Liver (tissue), 9 donors: ENCODE results near the gene ARID4B. TPM values are rescaled to one million over a fixed set of nuclear protein-coding genes. Genes with fewer than 3 reads are reported as not detected.

Experiments
- DNase-seq: peaks from one replicate; pipeline ENCODE4 v3.0.0-alpha.2; 2017; ENCODE audit warnings: low spot score
- H3K27ac ChIP-seq, 2 donors: one replicate each; pipeline ENCODE4 v1.7.0; 2013; ENCODE audit warnings: inconsistent platforms in 2 of 2, low read length in 2 of 2, control low read depth in 1 of 2, low read depth in 1 of 2, mild to moderate bottlenecking in 1 of 2
- H3K27me3 ChIP-seq, 4 donors: one replicate each; pipeline versions ENCODE4 v1.6.1 to v1.7.0; 2013; ENCODE audit warnings: low read length in 3 of 4, inconsistent platforms in 1 of 4, mild to moderate bottlenecking in 1 of 4, moderate library complexity in 1 of 4; ENCODE audit not compliant: control insufficient read depth in 4 of 4, insufficient read depth in 4 of 4
- H3K36me3 ChIP-seq, 4 donors: one replicate each; pipeline versions ENCODE4 v1.6.1 to v1.7.0; 2013; ENCODE audit warnings: low read length in 3 of 4, mild to moderate bottlenecking in 3 of 4, low read depth in 1 of 4, moderate library complexity in 1 of 4; ENCODE audit not compliant: control insufficient read depth in 4 of 4, insufficient read depth in 3 of 4
- H3K4me1 ChIP-seq, 4 donors: one replicate each; pipeline versions ENCODE4 v1.6.1 to v1.7.0; 2013; ENCODE audit warnings: low read length in 3 of 4, mild to moderate bottlenecking in 3 of 4, moderate library complexity in 1 of 4; ENCODE audit not compliant: control insufficient read depth in 4 of 4, insufficient read depth in 4 of 4
- H3K4me3 ChIP-seq, 3 donors: one replicate each; pipeline versions ENCODE4 v1.6.1 to v1.7.0; 2013; ENCODE audit warnings: low read length in 3 of 3, control low read depth in 1 of 3, low read depth in 1 of 3, mild to moderate bottlenecking in 1 of 3
- H3K9ac ChIP-seq, 2 donors: one replicate each; pipeline ENCODE4 v1.7.0; 2013; ENCODE audit warnings: low read length in 2 of 2, mild to moderate bottlenecking in 2 of 2, moderate library complexity in 2 of 2, control low read depth in 1 of 2, low read depth in 1 of 2
- H3K9me3 ChIP-seq, 4 donors: one replicate each; pipeline versions ENCODE4 v1.6.1 to v1.7.0; 2013; ENCODE audit warnings: low read length in 3 of 4; ENCODE audit not compliant: control insufficient read depth in 4 of 4
- ATF3 ChIP-seq: IDR thresholded peaks from 2 replicates; pipeline ENCODE4 v1.6.1; 2016; ENCODE audit warnings: antibody characterized with exemption
- CTCF ChIP-seq: fragments of 150-350 bp; IDR thresholded peaks from 2 replicates; pipeline ENCODE4 v1.5.1; 2017; ENCODE audit warnings: improper control_type of control experiment, low read depth, low read length; ENCODE audit not compliant: missing input control
- EGR1 ChIP-seq, 2 donors: IDR thresholded peaks; 2 replicates each; pipeline ENCODE4 v1.6.1; 2016 to 2018; ENCODE audit warnings: antibody characterized with exemption in 2 of 2, low read depth in 2 of 2
- FOXA1 ChIP-seq: IDR thresholded peaks from 2 replicates; pipeline ENCODE4 v1.6.1; 2016; ENCODE audit warnings: antibody characterized with exemption
- FOXA2 ChIP-seq: IDR thresholded peaks from 2 replicates; pipeline ENCODE4 v1.6.1; 2016; ENCODE audit warnings: antibody characterized with exemption
- GABPA ChIP-seq, 2 donors: IDR thresholded peaks in 1 of 2; conservative IDR thresholded peaks in 1 of 2; 2 replicates each; pipeline ENCODE4 v1.6.1; 2016; ENCODE audit warnings: antibody characterized with exemption in 2 of 2, mild to moderate bottlenecking in 1 of 2, moderate library complexity in 1 of 2
- HNF4A ChIP-seq, 2 donors: conservative IDR thresholded peaks; 2 replicates each; pipeline ENCODE4 v1.6.1; 2016; ENCODE audit warnings: antibody characterized with exemption in 2 of 2, mild to moderate bottlenecking in 2 of 2
- HNF4G ChIP-seq: IDR thresholded peaks from 2 replicates; pipeline ENCODE4 v1.6.1; 2016; ENCODE audit warnings: antibody characterized with exemption
- JUND ChIP-seq, 2 donors: IDR thresholded peaks; 2 replicates each; pipeline ENCODE4 v1.6.1; 2016; ENCODE audit warnings: antibody characterized with exemption in 2 of 2
- MAX ChIP-seq: IDR thresholded peaks from 2 replicates; pipeline ENCODE4 v1.6.1; 2016; ENCODE audit warnings: antibody characterized with exemption
- NR2F2 ChIP-seq: IDR thresholded peaks from 2 replicates; pipeline ENCODE4 v1.6.1; 2016; ENCODE audit warnings: antibody characterized with exemption
- RAD21 ChIP-seq, 2 donors: IDR thresholded peaks; 2 replicates each; pipeline ENCODE4 v1.6.1; 2016; ENCODE audit warnings: antibody characterized with exemption in 2 of 2, mild to moderate bottlenecking in 2 of 2
- REST ChIP-seq: IDR thresholded peaks from 2 replicates; pipeline ENCODE4 v1.6.1; 2016; ENCODE audit warnings: antibody characterized with exemption, mild to moderate bottlenecking
- RXRA ChIP-seq, 2 donors: IDR thresholded peaks; 2 replicates each; pipeline ENCODE4 v1.6.1; 2017 to 2018; ENCODE audit warnings: antibody characterized with exemption in 2 of 2, mild to moderate bottlenecking in 1 of 2
- SP1 ChIP-seq: IDR thresholded peaks from 2 replicates; pipeline ENCODE4 v1.6.1; 2018; ENCODE audit warnings: antibody characterized with exemption, mild to moderate bottlenecking
- TAF1 ChIP-seq: conservative IDR thresholded peaks from 2 replicates; pipeline ENCODE4 v1.6.1; 2016; ENCODE audit warnings: antibody characterized with exemption, mild to moderate bottlenecking
- YY1 ChIP-seq: IDR thresholded peaks from 2 replicates; pipeline ENCODE4 v1.6.1; 2016; ENCODE audit warnings: antibody characterized with exemption, mild to moderate bottlenecking
- WGBS: extraction: QIAGEN DNeasy Blood & Tissue Kit; methylation state at CpG from one replicate; pipeline ENCODE4 v1.1.7; 2013; 5-methylcytosine and 5-hydroxymethylcytosine counted together
- polyA plus RNA-seq, 2 donors: library from polyadenylated mRNA; stranded (reverse) in 1 of 2; unstranded in 1 of 2; fragments of 200-250 nt in 1 of 2; fragments of >200 nt in 1 of 2; fragmentation: Nextera tagmentation in 1 of 2; extraction: Ambion mirVana in 1 of 2; gene quantifications; one replicate each; pipeline versions ENCODE4 v1.2.1 to v1.2.3, GENCODE V29; 2013 to 2015
- total RNA-seq, 2 donors: library from RNA; depleted of rRNA; stranded (reverse); fragments of >200 nt; gene quantifications; one replicate each; pipeline ENCODE4 v1.2.3, GENCODE V29; 2014
- TF ChIP-seq, protein P1 (sequence below): IDR thresholded peaks from 2 replicates; pipeline ENCODE4 v1.6.1; 2016; ENCODE audit warnings: antibody characterized with exemption
- donor health status: healthy.
- donor health status: healthy.
- donor health status: healthy.
- donor health status: healthy.
- donor health status: healthy.

ARID4B gene
- total and polyA plus RNA-seq, 4 donors, result 4.2 to 27.3 (median 21.3) TPM

GRCh38 chr1:235280467-235280866, 47.5 kb downstream of the ARID4B start:
- DNase-seq, result no peak
- no peak for TF ChIP-seq FOXA1
- no peak for TF ChIP-seq FOXA2
- no peak for TF ChIP-seq MAX
- no peak for TF ChIP-seq RAD21 (IDR thresholded peaks at IDR 0.05)
- TF ChIP-seq HNF4A (conservative IDR thresholded peaks at IDR 0.05), result no peak
- TF ChIP-seq HNF4G, result no peak
- TF ChIP-seq, protein P1, sequence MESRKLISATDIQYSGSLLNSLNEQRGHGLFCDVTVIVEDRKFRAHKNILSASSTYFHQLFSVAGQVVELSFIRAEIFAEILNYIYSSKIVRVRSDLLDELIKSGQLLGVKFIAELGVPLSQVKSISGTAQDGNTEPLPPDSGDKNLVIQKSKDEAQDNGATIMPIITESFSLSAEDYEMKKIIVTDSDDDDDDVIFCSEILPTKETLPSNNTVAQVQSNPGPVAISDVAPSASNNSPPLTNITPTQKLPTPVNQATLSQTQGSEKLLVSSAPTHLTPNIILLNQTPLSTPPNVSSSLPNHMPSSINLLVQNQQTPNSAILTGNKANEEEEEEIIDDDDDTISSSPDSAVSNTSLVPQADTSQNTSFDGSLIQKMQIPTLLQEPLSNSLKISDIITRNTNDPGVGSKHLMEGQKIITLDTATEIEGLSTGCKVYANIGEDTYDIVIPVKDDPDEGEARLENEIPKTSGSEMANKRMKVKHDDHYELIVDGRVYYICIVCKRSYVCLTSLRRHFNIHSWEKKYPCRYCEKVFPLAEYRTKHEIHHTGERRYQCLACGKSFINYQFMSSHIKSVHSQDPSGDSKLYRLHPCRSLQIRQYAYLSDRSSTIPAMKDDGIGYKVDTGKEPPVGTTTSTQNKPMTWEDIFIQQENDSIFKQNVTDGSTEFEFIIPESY, result no peak
- no peak for TF ChIP-seq NR2F2
- no peak for TF ChIP-seq RXRA (IDR thresholded peaks at IDR 0.05)
- TF ChIP-seq GABPA (IDR thresholded peaks at IDR 0.05 in 1 of 2, conservative IDR thresholded peaks at IDR 0.05 in 1 of 2), result no peak
- no peak for TF ChIP-seq SP1
- no peaks in the 10 kb centered on the region for H3K9me3 ChIP-seq
- H3K27me3 ChIP-seq, result no peaks in the 10 kb centered on the region
- peaks cover 0 to 2% (median 0%) of the 10 kb centered on the region in 4 donors for H3K4me1 ChIP-seq
- H3K9ac ChIP-seq, result no peak overlapping the region
- H3K36me3 ChIP-seq, result no peaks in the 10 kb centered on the region
- no peak overlapping the region for H3K4me3 ChIP-seq
- 99% methylated on average over 15 of the region's 15 CpGs for WGBS
- H3K27ac ChIP-seq, result no peak overlapping the region

DNA sequence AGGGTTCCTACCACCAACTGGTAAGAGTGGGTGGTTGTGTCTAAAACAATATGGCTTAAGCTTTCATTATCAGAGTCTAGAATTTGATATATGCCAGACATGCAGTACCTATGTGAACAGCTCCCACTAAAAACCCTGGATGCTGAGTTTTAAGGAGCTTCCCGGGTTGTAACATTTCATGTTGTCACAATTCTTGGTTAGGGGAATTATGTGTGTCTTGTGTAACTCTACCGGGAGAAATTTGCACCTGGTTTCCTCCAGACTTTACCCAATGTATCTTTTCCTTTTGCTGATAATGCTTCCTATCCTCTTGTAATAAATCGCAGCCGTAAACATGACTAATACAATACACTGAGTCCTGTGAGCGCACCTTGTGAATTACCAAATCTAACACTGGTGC, 48.3 kb downstream of the ARID4B start:
- Histone ChIP-seq H3K4me3 (no peak overlapping the region), H3K27me3 (no peaks in the 10 kb centered on the region), H3K9ac (no peak overlapping the region), H3K9me3 (no peaks in the 10 kb centered on the region), H3K27ac (no peak overlapping the region), H3K4me1 (peaks cover 0 to 3% (median 2%) of the 10 kb centered on the region in 4 donors), H3K36me3 (no peaks in the 10 kb centered on the region)
- TF ChIP-seq TAF1, result no peak
- no peak for TF ChIP-seq EGR1 (IDR thresholded peaks at IDR 0.05; ENCODE audit: low read depth in 2 of 2)
- TF ChIP-seq YY1, result no peak
- no peak for TF ChIP-seq GABPA (IDR thresholded peaks at IDR 0.05 in 1 of 2, conservative IDR thresholded peaks at IDR 0.05 in 1 of 2)
- TF ChIP-seq FOXA1, result no peak
- no peak for TF ChIP-seq MAX
- TF ChIP-seq ATF3, result no peak
- TF ChIP-seq SP1, result no peak
- TF ChIP-seq REST, result no peak
- TF ChIP-seq CTCF, result no peak
- no peak for TF ChIP-seq RAD21 (IDR thresholded peaks at IDR 0.05)
- TF ChIP-seq HNF4A (conservative IDR thresholded peaks at IDR 0.05), result no peak
- TF ChIP-seq JUND (IDR thresholded peaks at IDR 0.05), result no peak
- DNase-seq, result no peak
- WGBS, result 87% methylated on average over 5 of the region's 5 CpGs
